MCF 10A (cell line): ENCODE data around the gene CEP120. TPM values are rescaled to one million over a fixed set of nuclear protein-coding genes. Genes with fewer than 3 reads are reported as not detected.

Experiments
- BruUV-seq: library from RNA; stranded (reverse); fragments of 400-500 nt; replicated peaks from 2 replicates; lab custom pipeline; 2021; lab: Mats Ljungman, UMichigan
- CTCF ChIA-PET: fragments of 300-600 bp; sonication (Branson Sonifier 250); formaldehyde crosslinking; extraction: SDS; loops from one replicate; lab custom pipeline; 2021; ENCODE audit warnings: antibody characterized with exemption, inconsistent platforms; lab: Yijun Ruan, JAX
- POLR2A ChIA-PET: fragments of 300-600, 350-650 bp; sonication (Branson Sonifier 250); formaldehyde crosslinking; extraction: SDS; loops from one replicate; lab custom pipeline; 2020; ENCODE audit warnings: antibody characterized with exemption, inconsistent platforms; lab: Yijun Ruan, JAX
- DNase-seq: peaks from one replicate; pipeline ENCODE4 v3.0.0-alpha.2; 2018; ENCODE audit not compliant: unreplicated experiment
- H3K27ac Mint-ChIP-seq: one replicate; pipeline ENCODE4 v1.8.0; 2022; ENCODE audit warnings: mild to moderate bottlenecking, low read depth, mixed read lengths; ENCODE audit not compliant: unreplicated experiment
- H3K27me3 Mint-ChIP-seq: one replicate; pipeline ENCODE4 v1.8.0; 2022; ENCODE audit warnings: mixed read lengths; ENCODE audit not compliant: insufficient read depth, unreplicated experiment
- H3K36me3 Mint-ChIP-seq: one replicate; pipeline ENCODE4 v1.8.0; 2022; ENCODE audit warnings: mild to moderate bottlenecking, moderate library complexity, mixed read lengths; ENCODE audit not compliant: insufficient read depth, unreplicated experiment
- H3K4me1 Mint-ChIP-seq: one replicate; pipeline ENCODE4 v1.8.0; 2022; ENCODE audit warnings: mixed read lengths; ENCODE audit not compliant: insufficient read depth, unreplicated experiment
- H3K4me3 Mint-ChIP-seq: one replicate; pipeline ENCODE4 v1.8.0; 2022; ENCODE audit warnings: mild to moderate bottlenecking, moderate library complexity, mixed read lengths; ENCODE audit not compliant: unreplicated experiment
- H3K9me3 Mint-ChIP-seq: one replicate; pipeline ENCODE4 v1.8.0; 2022; ENCODE audit warnings: mixed read lengths; ENCODE audit not compliant: unreplicated experiment
- intact Hi-C: fragments of 100-400 bp; cut with micrococcal nuclease; formaldehyde crosslinking; loops from 2 replicates; pipeline ENCODE4 v1.14.1; 2022
- total RNA-seq: library from RNA; stranded (reverse); gene quantifications from 2 replicates; pipeline ENCODE4 v1.2.3, GENCODE V29; 2022
- TF ChIP-seq, protein P1 (sequence below): fragments of 200-600 bp; IDR thresholded peaks from one replicate; pipeline ENCODE4 v1.8.0; 2022; ENCODE audit warnings: antibody characterized with exemption, mild to moderate bottlenecking; ENCODE audit not compliant: unreplicated experiment

CEP120 gene
- total RNA-seq, 1 experiment from 2014 or later, result 54.5 TPM

DNA sequence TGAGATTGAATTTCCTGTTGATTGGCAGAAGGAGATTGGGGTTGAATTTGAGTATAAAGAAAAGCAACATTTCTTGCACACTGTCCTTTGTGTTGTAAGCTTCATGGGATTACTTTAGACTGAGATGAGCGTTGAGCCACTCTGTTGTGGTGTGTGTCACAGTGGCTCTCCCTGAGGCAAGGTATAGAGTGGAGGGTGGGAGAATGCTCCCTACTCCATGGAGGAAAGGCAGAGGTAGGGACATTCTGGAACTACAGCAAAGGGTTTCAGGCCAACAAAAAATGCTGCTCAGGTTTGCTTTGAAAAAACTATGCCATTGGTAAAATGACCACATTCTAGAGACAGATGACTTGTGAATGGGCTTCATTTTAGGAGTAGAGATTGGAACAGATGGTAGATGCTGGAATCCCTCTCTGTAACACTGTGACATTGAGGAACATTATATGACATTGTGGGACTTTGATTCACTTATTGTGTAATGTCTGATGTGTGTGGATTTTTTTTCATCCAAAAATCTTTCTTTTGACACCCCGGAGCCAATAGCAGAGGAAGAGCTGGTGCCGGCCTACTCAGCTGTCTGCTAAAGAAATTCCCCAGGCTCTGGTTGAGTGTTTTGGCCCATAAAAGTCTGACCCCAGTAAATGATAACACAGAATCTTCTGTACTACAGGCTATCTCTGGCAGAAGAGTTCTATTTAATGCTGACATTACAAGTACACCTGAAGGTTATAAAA lies 6.2 kb upstream of the CEP120 start:
- no peaks in the 10 kb centered on the region for H3K9me3 Mint-ChIP-seq
- peak; percentile 33 for DNase-seq
- peak overlapping the region; percentile 75 for H3K27ac Mint-ChIP-seq
- BruUV-seq, result TSS peak; percentile 96
- CTCF ChIA-PET, result interaction anchor here (0.6 to 2.8 kb wide), 7 partner anchors 17 to 1809 kb away, joined by 3 to 9 read pairs (median 3); no protein-coding TSS in a partner anchor
- POLR2A ChIA-PET, result interaction anchor here (0.6 to 5.7 kb wide), 17 partner anchors 9 to 176 kb away, joined by 3 to 76 read pairs (median 4); partner anchors contain the start of gene CSNK1G3
- intact Hi-C loops, result no loop called here
- no peaks in the 10 kb centered on the region for H3K36me3 Mint-ChIP-seq
- no peaks in the 10 kb centered on the region for H3K27me3 Mint-ChIP-seq
- TF ChIP-seq, protein P1, sequence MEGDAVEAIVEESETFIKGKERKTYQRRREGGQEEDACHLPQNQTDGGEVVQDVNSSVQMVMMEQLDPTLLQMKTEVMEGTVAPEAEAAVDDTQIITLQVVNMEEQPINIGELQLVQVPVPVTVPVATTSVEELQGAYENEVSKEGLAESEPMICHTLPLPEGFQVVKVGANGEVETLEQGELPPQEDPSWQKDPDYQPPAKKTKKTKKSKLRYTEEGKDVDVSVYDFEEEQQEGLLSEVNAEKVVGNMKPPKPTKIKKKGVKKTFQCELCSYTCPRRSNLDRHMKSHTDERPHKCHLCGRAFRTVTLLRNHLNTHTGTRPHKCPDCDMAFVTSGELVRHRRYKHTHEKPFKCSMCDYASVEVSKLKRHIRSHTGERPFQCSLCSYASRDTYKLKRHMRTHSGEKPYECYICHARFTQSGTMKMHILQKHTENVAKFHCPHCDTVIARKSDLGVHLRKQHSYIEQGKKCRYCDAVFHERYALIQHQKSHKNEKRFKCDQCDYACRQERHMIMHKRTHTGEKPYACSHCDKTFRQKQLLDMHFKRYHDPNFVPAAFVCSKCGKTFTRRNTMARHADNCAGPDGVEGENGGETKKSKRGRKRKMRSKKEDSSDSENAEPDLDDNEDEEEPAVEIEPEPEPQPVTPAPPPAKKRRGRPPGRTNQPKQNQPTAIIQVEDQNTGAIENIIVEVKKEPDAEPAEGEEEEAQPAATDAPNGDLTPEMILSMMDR, result no peak
- H3K4me3 Mint-ChIP-seq, result no peak overlapping the region
- peaks cover 16% of the 10 kb centered on the region for H3K4me1 Mint-ChIP-seq

DNA sequence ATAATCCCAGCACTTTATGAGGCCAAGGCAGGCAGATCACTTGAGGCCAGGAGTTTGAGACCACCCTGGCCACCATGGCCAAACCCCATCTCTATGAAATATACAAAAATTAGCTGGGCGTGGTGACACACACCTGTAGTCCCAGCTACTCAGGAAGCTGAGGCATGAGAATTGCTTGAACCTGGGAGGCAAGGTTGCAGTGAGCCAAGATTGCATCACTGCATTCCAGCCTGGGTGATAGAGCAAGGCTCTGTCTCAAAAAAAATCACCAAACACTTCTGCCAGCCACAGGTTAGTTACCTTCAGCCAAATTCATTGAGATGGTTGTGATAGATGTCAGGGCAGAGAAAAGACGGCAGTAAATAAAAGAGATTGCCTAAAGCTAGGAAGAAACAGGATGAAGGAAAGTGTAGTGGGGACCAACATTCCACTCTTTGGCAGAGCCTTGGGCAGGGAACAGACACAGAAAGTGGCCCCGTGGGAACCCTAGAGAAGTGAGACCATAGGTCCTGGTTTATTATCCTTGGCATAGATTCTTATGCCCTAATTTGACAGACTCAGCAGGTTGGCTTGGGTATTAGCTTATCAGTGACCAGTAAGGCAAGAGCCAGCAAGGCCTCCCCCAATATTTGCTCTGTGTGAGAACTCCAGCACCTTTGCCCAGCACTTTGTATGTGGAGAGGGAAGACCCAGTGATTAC lies 5.5 kb upstream of the CEP120 start:
- H3K9me3 Mint-ChIP-seq, result no peaks in the 10 kb centered on the region
- no peak overlapping the region for H3K4me3 Mint-ChIP-seq
- peaks cover 21% of the 10 kb centered on the region for H3K4me1 Mint-ChIP-seq
- ChIA-PET POLR2A (interaction anchor here (0.9 to 5.7 kb wide), 7 partner anchors 9 to 101 kb away, joined by 3 to 76 read pairs (median 7); partner anchors contain the start of gene CSNK1G3), CTCF (interaction anchor here (0.6 to 2.8 kb wide), 6 partner anchors 18 to 182 kb away, joined by 3 to 9 read pairs (median 4); no protein-coding TSS in a partner anchor)
- H3K27me3 Mint-ChIP-seq, result no peaks in the 10 kb centered on the region
- no peaks in the 10 kb centered on the region for H3K36me3 Mint-ChIP-seq
- peak; percentile 61 for DNase-seq
- intact Hi-C loops, result no loop called here
- TF ChIP-seq, protein P1, result no peak
- BruUV-seq, result no TSS peak
- peak overlapping the region; percentile 75 for H3K27ac Mint-ChIP-seq

DNA sequence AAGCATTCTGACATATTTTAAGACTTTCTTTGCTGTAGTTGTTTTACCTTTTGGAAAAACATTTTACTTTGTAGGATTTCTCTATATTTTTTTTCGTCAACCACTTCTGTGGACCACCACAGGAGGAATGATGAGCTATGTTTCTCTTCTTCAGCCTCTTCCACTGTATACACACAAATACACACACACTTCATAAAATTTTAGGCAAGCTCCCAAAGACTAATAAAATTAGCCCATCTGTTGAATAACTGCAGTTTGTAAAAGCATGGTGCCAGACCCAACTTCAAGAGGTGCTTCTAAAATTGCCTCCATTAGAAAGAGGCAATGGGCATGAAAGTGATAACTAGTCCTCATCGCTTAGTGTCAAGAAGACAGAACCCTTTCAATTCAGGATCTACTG lies 4.1 kb upstream of the CEP120 start:
- DNase-seq, result no peak
- ChIA-PET CTCF (interaction anchor here (0.7 to 2.0 kb wide), 7 partner anchors 19 to 926 kb away, joined by 3 to 9 read pairs (median 5); no protein-coding TSS in a partner anchor), POLR2A (interaction anchor here (0.9 to 5.7 kb wide), 5 partner anchors 69 to 115 kb away, joined by 3 to 76 read pairs (median 3); partner anchors contain the start of gene CSNK1G3)
- Mint-ChIP-seq H3K27me3 (no peaks in the 10 kb centered on the region), H3K4me3 (no peak overlapping the region), H3K4me1 (peaks cover 21% of the 10 kb centered on the region), H3K9me3 (no peaks in the 10 kb centered on the region), H3K27ac (no peak overlapping the region), H3K36me3 (no peaks in the 10 kb centered on the region)
- intact Hi-C loops, result no loop called here
- TF ChIP-seq, protein P1, result no peak
- no TSS peak for BruUV-seq

- H3K27me3 Mint-ChIP-seq, result no peaks in the 10 kb centered on the region
- no peaks in the 10 kb centered on the region for H3K9me3 Mint-ChIP-seq
- no peaks in the 10 kb centered on the region for H3K36me3 Mint-ChIP-seq
- POLR2A ChIA-PET, result interaction anchor here (0.6 to 9.2 kb wide), 4 partner anchors 13 to 117 kb away, joined by 4 to 418 read pairs (median 74); partner anchors contain the start of gene CSNK1G3
- TF ChIP-seq, protein P1, result no peak
- H3K4me1 Mint-ChIP-seq, result peaks cover 21% of the 10 kb centered on the region
- CTCF ChIA-PET, result no interaction called here
- H3K27ac Mint-ChIP-seq, result no peak overlapping the region
- no peak for DNase-seq
- BruUV-seq, result no TSS peak
- intact Hi-C loops, result no loop called here
- H3K4me3 Mint-ChIP-seq, result no peak overlapping the region
Observed at GRCh38 chr5:123425431-123425830, 2.2 kb upstream of the CEP120 start.
